ENCODE results near the gene SLC66A2.

DNA sequence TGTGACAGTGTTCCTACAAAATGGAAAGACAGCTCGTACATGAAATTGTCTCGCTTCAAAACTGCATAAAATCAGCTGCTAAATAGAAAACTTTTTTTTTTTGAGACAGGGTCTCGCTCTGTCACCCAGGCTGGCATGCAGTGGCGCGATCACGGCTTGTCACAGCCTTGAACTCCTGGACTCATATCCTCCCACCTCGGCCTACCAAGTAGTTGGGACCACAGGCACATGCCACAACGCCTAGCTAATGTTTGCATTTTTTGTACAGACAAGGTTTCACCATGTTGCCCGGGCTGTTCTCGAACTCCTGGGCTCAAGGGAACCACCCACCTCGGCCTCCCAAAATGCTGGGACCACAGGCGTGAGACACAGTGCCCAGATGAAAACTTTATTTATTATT lies 33.7 kb upstream of the SLC66A2 start:
- TF ChIP-seq, protein P1, sequence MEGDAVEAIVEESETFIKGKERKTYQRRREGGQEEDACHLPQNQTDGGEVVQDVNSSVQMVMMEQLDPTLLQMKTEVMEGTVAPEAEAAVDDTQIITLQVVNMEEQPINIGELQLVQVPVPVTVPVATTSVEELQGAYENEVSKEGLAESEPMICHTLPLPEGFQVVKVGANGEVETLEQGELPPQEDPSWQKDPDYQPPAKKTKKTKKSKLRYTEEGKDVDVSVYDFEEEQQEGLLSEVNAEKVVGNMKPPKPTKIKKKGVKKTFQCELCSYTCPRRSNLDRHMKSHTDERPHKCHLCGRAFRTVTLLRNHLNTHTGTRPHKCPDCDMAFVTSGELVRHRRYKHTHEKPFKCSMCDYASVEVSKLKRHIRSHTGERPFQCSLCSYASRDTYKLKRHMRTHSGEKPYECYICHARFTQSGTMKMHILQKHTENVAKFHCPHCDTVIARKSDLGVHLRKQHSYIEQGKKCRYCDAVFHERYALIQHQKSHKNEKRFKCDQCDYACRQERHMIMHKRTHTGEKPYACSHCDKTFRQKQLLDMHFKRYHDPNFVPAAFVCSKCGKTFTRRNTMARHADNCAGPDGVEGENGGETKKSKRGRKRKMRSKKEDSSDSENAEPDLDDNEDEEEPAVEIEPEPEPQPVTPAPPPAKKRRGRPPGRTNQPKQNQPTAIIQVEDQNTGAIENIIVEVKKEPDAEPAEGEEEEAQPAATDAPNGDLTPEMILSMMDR (IDR thresholded peaks at IDR 0.05): no peak
- TF ChIP-seq POLR2A (IDR thresholded peaks at IDR 0.05): no peak
